ENCODE results near the gene SHCBP1L. TPM values are rescaled to one million over a fixed set of nuclear protein-coding genes. Genes with fewer than 3 reads are reported as not detected.

Gene SHCBP1L
- total and polyA plus RNA-seq, 11 donors, result 0.31 TPM; not detected in 10

DNA sequence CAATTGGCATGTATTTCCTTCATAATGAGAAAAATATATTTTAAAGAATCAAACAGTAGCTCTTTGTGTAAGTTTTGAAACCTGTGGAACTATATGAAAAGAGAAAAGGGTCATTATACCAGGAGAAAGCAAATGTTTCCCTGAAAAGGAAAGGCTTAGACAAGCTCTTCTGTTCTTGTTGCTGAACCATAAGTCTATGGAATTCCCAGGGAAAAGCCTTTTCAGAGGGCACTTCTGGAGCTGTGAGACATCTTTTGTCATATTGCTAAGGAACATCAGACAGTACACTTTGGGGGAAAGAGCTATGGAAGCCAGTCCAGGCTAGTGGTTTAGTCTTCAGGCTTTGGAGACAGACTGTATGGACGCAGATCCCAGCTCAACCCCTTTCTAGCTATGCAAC lies 12.1 kb upstream of the SHCBP1L start:
- no peaks in the 10 kb centered on the region for H3K36me3 ChIP-seq
- TF ChIP-seq, protein P1, sequence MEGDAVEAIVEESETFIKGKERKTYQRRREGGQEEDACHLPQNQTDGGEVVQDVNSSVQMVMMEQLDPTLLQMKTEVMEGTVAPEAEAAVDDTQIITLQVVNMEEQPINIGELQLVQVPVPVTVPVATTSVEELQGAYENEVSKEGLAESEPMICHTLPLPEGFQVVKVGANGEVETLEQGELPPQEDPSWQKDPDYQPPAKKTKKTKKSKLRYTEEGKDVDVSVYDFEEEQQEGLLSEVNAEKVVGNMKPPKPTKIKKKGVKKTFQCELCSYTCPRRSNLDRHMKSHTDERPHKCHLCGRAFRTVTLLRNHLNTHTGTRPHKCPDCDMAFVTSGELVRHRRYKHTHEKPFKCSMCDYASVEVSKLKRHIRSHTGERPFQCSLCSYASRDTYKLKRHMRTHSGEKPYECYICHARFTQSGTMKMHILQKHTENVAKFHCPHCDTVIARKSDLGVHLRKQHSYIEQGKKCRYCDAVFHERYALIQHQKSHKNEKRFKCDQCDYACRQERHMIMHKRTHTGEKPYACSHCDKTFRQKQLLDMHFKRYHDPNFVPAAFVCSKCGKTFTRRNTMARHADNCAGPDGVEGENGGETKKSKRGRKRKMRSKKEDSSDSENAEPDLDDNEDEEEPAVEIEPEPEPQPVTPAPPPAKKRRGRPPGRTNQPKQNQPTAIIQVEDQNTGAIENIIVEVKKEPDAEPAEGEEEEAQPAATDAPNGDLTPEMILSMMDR (IDR thresholded peaks at IDR 0.05), result no peak
- no peak for TF ChIP-seq POLR2A (IDR thresholded peaks at IDR 0.05)
- no peaks in the 10 kb centered on the region for H3K27me3 ChIP-seq
- ATAC-seq (no peak), DNase-seq (no peak)
- no peak overlapping the region for H3K4me3 ChIP-seq
- 86 to 98% (median 96%) methylated on average over 1 of the region's 1 CpG for WGBS, 4 donors
- H3K4me1 ChIP-seq, result peaks cover 0 to 12% (median 5%) of the 10 kb centered on the region in 12 donors
- no peaks in the 10 kb centered on the region for H3K9me3 ChIP-seq
- intact Hi-C loops (cut with DNase I), result loop anchor here in 3 of 10 donors (5.0 to 10.0 kb wide), 4 partner anchors 60 to 352 kb away; partner anchors contain the start of gene LAMC1 (in 2 of the 3)
- H3K27ac ChIP-seq, result no peak overlapping the region

DNA sequence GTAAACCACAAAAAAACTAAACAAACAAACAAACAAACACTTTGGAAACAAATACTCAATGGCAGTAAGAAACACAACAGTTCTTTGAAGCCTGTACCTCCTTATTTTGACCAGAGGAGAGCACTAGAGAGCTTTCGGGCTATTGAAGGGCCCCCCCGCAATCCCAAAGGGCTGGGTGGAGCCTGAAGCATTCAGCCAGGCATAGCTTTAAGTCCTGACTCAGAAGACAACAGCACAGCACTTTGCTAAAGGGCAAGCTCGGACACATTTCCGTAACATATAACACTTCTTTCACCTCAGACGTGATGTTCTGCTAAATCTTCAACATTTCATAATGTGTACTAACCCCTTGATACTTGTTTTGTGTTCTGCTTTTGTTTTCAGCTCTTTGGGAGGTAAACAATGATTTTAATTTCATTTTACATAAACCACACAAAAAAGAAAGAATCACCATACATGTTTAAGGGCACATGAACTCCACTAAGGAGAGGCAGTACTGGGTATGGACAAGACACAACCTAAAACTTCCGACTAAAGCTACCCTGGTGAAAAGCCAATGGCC lies 9.7 kb upstream of the SHCBP1L start:
- Histone ChIP-seq H3K36me3 (no peaks in the 10 kb centered on the region), H3K4me1 (peaks cover 0 to 12% (median 5%) of the 10 kb centered on the region in 12 donors), H3K27me3 (no peaks in the 10 kb centered on the region), H3K4me3 (peak overlapping the region in 10 of 12 donors; percentile 15 to 47 (median 32)), H3K27ac (peak overlapping the region in 11 of 12 donors; percentile 29 to 81 (median 68)), H3K9me3 (no peaks in the 10 kb centered on the region)
- ATAC-seq (peak; percentile 97 to 100 (median 100)), DNase-seq (peak; percentile 69 to 86 (median 82))
- TF ChIP-seq, protein P1 (IDR thresholded peaks at IDR 0.05), result peak; percentile 84 to 97 (median 92)
- TF ChIP-seq POLR2A (IDR thresholded peaks at IDR 0.05), result peak in 1 of 2 donors; percentile 67
- intact Hi-C loops (cut with DNase I), result loop anchor here (1.0 to 10.0 kb wide), 18 partner anchors 40 to 360 kb away; partner anchors contain the start of gene LAMC1 (in 8 of the 10)
- 4 to 7% (median 6%) methylated on average over 6 of the region's 6 CpGs for WGBS, 4 donors

DNA sequence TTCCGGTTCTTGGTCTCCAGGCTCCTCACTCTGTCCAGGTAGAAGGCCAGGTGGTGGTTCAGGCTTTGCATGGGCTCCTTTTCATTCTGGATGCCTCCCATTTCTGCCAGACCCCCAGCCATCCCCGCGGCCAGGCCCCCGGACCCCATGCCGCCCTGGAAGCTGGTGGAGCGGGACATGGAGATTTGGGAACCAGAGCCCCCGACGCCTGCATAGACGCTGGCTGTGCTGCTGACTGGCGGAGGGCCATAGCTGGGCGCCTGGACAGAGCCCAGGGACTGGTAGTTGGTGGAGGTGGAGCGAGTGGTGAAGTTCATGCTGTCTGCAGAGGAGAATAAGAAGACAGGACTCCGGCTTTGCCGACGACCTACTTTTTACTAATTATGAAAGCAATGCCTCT lies 7.1 kb upstream of the SHCBP1L start:
- Histone ChIP-seq H3K4me1 (peaks cover 0 to 12% (median 5%) of the 10 kb centered on the region in 12 donors), H3K9me3 (no peaks in the 10 kb centered on the region), H3K27me3 (no peaks in the 10 kb centered on the region), H3K4me3 (no peak overlapping the region), H3K36me3 (no peaks in the 10 kb centered on the region), H3K27ac (no peak overlapping the region)
- DNase-seq, result no peak
- TF ChIP-seq, protein P1 (IDR thresholded peaks at IDR 0.05), result no peak
- no peak for TF ChIP-seq POLR2A (IDR thresholded peaks at IDR 0.05)
- ATAC-seq, result no peak
- WGBS, 4 donors, result 91 to 95% (median 91%) methylated on average over 15 of the region's 15 CpGs
- intact Hi-C loops (cut with DNase I), result loop anchor here (5.0 to 10.0 kb wide), 11 partner anchors 42 to 362 kb away; partner anchors contain the start of gene LAMC1 (in 6 of the 10)

DNA sequence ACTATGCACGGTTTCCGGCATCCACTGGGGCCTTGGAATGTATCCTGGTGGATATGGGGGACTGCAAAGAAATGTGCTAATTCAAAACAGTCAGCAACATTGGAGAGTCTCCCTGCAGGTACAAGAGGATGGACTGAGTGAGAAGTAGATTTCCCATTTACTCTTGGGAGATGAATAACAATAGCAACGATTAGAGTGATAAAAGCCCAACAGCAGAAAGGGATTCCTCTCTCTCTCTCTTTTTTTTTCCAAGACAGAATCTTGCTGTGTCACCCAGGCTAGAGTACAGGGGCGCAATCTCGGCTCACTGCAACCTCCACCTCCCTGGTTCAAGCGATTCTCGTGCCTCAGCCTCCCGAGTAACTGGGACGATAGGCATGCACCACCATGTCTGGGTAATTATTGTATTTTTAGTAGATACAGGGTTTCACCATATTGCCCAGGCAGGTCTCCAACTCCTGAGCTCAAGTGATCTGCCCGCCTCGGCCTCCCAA lies 5.0 kb upstream of the SHCBP1L start:
- Histone ChIP-seq H3K27me3 (peaks cover 1 to 8% (median 3%) of the 10 kb centered on the region in 9 donors), H3K27ac (no peak overlapping the region), H3K9me3 (no peaks in the 10 kb centered on the region), H3K4me1 (peaks cover 0 to 7% (median 4%) of the 10 kb centered on the region in 12 donors), H3K4me3 (no peak overlapping the region), H3K36me3 (no peaks in the 10 kb centered on the region)
- intact Hi-C loops (cut with DNase I), result no loop called here
- TF ChIP-seq, protein P1 (IDR thresholded peaks at IDR 0.05), result no peak
- TF ChIP-seq POLR2A (IDR thresholded peaks at IDR 0.05), result no peak
- DNase-seq (no peak), ATAC-seq (no peak)
- WGBS, 4 donors, result 81 to 86% (median 83%) methylated on average over 11 of the region's 11 CpGs

Data from heart left ventricle (tissue), 16 donors.